ENCODE results near the gene FKBP5. TPM values are rescaled to one million over a fixed set of nuclear protein-coding genes. Genes with fewer than 3 reads are reported as not detected.

The FKBP5 gene
- total and polyA plus RNA-seq, 2 donors from 2014 or later: 45.6 to 267 TPM

DNA sequence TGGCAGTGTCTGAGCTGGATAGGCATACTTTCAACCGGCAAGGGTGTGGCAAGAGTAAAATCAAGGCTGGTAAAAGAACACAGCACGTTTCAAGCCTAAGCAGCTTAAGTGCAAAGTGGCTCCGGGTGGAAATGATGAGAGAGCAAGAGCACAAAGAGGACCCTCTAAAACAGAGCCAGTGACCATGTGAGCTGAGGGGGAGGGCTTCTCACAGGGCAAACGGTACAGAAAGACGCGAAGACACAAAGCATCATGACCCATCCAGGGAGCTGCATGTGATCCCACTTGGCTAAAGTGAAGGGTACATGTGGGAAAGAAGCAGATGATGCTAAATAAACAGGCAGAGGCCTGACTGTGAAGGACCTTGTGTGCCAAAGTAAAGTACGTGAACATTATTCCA lies 25.7 kb downstream of the FKBP5 start:
- Histone ChIP-seq H3K9me3 (ENCODE audit: control insufficient read depth in 2 of 3, insufficient read depth in 1 of 3, low read length in 3 of 3) (no peaks in the 10 kb centered on the region), H3K36me3 (ENCODE audit: control insufficient read depth in 2 of 3, insufficient read depth in 3 of 3, low read length in 3 of 3) (no peaks in the 10 kb centered on the region), H3K27ac (ENCODE audit: low read depth in 2 of 2, low read length in 2 of 2) (no peak overlapping the region), H3K9ac (ENCODE audit: low read length in 3 of 3) (no peak overlapping the region), H3K4me1 (ENCODE audit: control insufficient read depth in 2 of 3, insufficient read depth in 2 of 3, low read depth in 1 of 3, low read length in 3 of 3) (peaks cover 0 to 6% (median 2%) of the 10 kb centered on the region in 3 donors), H3K4me3 (ENCODE audit: low read length in 3 of 3) (no peak overlapping the region), H3K27me3 (ENCODE audit: control insufficient read depth, insufficient read depth, low read length) (no peaks in the 10 kb centered on the region)
- intact Hi-C loops (cut with DNase I): no loop called here
- no peak for FAIRE-seq
- TF ChIP-seq CTCF (IDR thresholded peaks at IDR 0.05; ENCODE audit: borderline replicate concordance, extremely low read depth, insufficient read depth): no peak
- no peak for DNase-seq

- no peak for FAIRE-seq
- Histone ChIP-seq H3K9me3 (ENCODE audit: control insufficient read depth in 2 of 3, insufficient read depth in 1 of 3, low read length in 3 of 3) (no peaks in the 10 kb centered on the region), H3K4me1 (ENCODE audit: control insufficient read depth in 2 of 3, insufficient read depth in 2 of 3, low read depth in 1 of 3, low read length in 3 of 3) (no peaks in the 10 kb centered on the region), H3K36me3 (ENCODE audit: control insufficient read depth in 2 of 3, insufficient read depth in 3 of 3, low read length in 3 of 3) (no peaks in the 10 kb centered on the region), H3K4me3 (ENCODE audit: low read length in 3 of 3) (no peak overlapping the region), H3K27me3 (ENCODE audit: control insufficient read depth, insufficient read depth, low read length) (no peaks in the 10 kb centered on the region), H3K9ac (ENCODE audit: low read length in 3 of 3) (no peak overlapping the region), H3K27ac (ENCODE audit: low read depth in 2 of 2, low read length in 2 of 2) (no peak overlapping the region)
- TF ChIP-seq CTCF (IDR thresholded peaks at IDR 0.05; ENCODE audit: borderline replicate concordance, extremely low read depth, insufficient read depth): no peak
- intact Hi-C loops (cut with DNase I): no loop called here
- DNase-seq: no peak
Observed at GRCh38 chr6:35654883-35655282, 33.8 kb downstream of the FKBP5 start.

GRCh38 chr6:35651244-35651643 lies 37.5 kb downstream of the FKBP5 start:
- intact Hi-C loops (cut with DNase I): no loop called here
- DNase-seq: no peak
- no peak overlapping the region for H3K4me3 ChIP-seq (ENCODE audit: low read length in 3 of 3)
- H3K27ac ChIP-seq (ENCODE audit: low read depth in 2 of 2, low read length in 2 of 2): no peak overlapping the region
- no peaks in the 10 kb centered on the region for H3K36me3 ChIP-seq (ENCODE audit: control insufficient read depth in 2 of 3, insufficient read depth in 3 of 3, low read length in 3 of 3)
- no peaks in the 10 kb centered on the region for H3K4me1 ChIP-seq (ENCODE audit: control insufficient read depth in 2 of 3, insufficient read depth in 2 of 3, low read depth in 1 of 3, low read length in 3 of 3)
- H3K27me3 ChIP-seq (ENCODE audit: control insufficient read depth, insufficient read depth, low read length): no peaks in the 10 kb centered on the region
- FAIRE-seq: no peak
- H3K9me3 ChIP-seq (ENCODE audit: control insufficient read depth in 2 of 3, insufficient read depth in 1 of 3, low read length in 3 of 3): no peaks in the 10 kb centered on the region
- H3K9ac ChIP-seq (ENCODE audit: low read length in 3 of 3): no peak overlapping the region
- TF ChIP-seq CTCF (IDR thresholded peaks at IDR 0.05; ENCODE audit: borderline replicate concordance, extremely low read depth, insufficient read depth): no peak

DNA sequence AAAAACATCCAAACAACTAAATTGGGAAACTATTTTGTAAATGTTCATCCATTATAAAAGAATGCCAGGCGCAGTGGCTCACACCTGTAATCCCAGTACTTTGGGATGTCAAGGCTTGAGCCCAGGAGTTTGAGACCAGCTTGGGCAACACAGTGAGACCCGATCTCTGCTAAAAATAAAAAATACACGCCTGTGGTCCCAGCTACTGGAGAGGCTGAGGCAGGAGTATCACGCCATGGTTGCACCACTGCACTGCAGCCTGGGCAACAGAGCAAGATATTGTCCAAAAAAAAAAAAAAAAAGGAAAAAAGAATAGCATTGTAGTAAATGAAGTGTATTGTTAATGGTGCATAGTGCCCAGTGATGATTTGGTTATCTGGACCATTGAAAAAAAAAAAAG lies 38.7 kb downstream of the FKBP5 start:
- H3K27ac ChIP-seq (ENCODE audit: low read depth in 2 of 2, low read length in 2 of 2): no peak overlapping the region
- DNase-seq: no peak
- FAIRE-seq: no peak
- TF ChIP-seq CTCF (IDR thresholded peaks at IDR 0.05; ENCODE audit: borderline replicate concordance, extremely low read depth, insufficient read depth): no peak
- no peaks in the 10 kb centered on the region for H3K4me1 ChIP-seq (ENCODE audit: control insufficient read depth in 2 of 3, insufficient read depth in 2 of 3, low read depth in 1 of 3, low read length in 3 of 3)
- intact Hi-C loops (cut with DNase I): no loop called here
- peaks cover 0 to 7% (median 2%) of the 10 kb centered on the region in 3 donors for H3K36me3 ChIP-seq (ENCODE audit: control insufficient read depth in 2 of 3, insufficient read depth in 3 of 3, low read length in 3 of 3)
- H3K27me3 ChIP-seq (ENCODE audit: control insufficient read depth, insufficient read depth, low read length): no peaks in the 10 kb centered on the region
- H3K9me3 ChIP-seq (ENCODE audit: control insufficient read depth in 2 of 3, insufficient read depth in 1 of 3, low read length in 3 of 3): no peaks in the 10 kb centered on the region
- no peak overlapping the region for H3K4me3 ChIP-seq (ENCODE audit: low read length in 3 of 3)
- H3K9ac ChIP-seq (ENCODE audit: low read length in 3 of 3): no peak overlapping the region

Measured in kidney (tissue), 14 donors.